HEK293 (cell line): ENCODE results near the gene ARMC2.

Source experiments
- CTCF ChIA-PET: fragments of 350-600 bp; formaldehyde crosslinking; extraction: SDS; loops from one replicate; lab custom pipeline; 2021; ENCODE audit warnings: antibody characterized with exemption; lab: Yijun Ruan, JAX
- POLR2A ChIA-PET: fragments of 300-600 bp; formaldehyde crosslinking; extraction: SDS; loops from one replicate; lab custom pipeline; 2020; ENCODE audit warnings: antibody characterized with exemption, inconsistent platforms; lab: Yijun Ruan, JAX
- H3K27ac ChIP-seq: fragments of 200-500 bp; sonication (Bioruptor generic); 2 replicates; pipeline ENCODE4 v1.5.1; 2014; ENCODE audit warnings: low read depth, low read length, control low read depth, inconsistent platforms; ENCODE audit errors: extremely low read depth
- H3K36me3 ChIP-seq, 2 experiments: fragments of 200-500 bp in 1 of 2; sonication (Bioruptor generic) in 1 of 2; 1 replicate in 1 of 2; 2 replicates in 1 of 2; pipeline ENCODE4 v1.5.1; 2014 to 2017; ENCODE audit warnings: inconsistent platforms in 2 of 2, low read length in 2 of 2; ENCODE audit not compliant: control insufficient read depth in 2 of 2, insufficient read depth in 1 of 2
- H3K4me1 ChIP-seq: fragments of 200-500 bp; sonication (Bioruptor generic); 2 replicates; pipeline ENCODE4 v1.5.1; 2014; ENCODE audit warnings: mild to moderate bottlenecking, low read length, inconsistent platforms; ENCODE audit not compliant: control insufficient read depth, insufficient read depth
- H3K4me3 ChIP-seq: 2 replicates; pipeline ENCODE4 v1.5.1; 2011; ENCODE audit warnings: low read depth, mild to moderate bottlenecking, control low read depth, low read length, moderate library complexity
- H3K9me3 ChIP-seq: fragments of 200-500 bp; sonication (Bioruptor generic); 2 replicates; pipeline ENCODE4 v1.5.1; 2014; ENCODE audit warnings: low read depth, low read length, inconsistent platforms; ENCODE audit not compliant: control insufficient read depth, insufficient read depth
- BCL6B ChIP-seq: fragments of 450-650 bp; formaldehyde crosslinking; IDR thresholded peaks from 2 replicates; pipeline ENCODE4 v1.5.1; 2017; ENCODE audit warnings: missing biosample characterization, missing genetic modification characterization
- KLF10 ChIP-seq: fragments of 450-650 bp; IDR thresholded peaks from 2 replicates; pipeline ENCODE4 v1.5.1; 2018; ENCODE audit warnings: missing biosample characterization, mild to moderate bottlenecking, missing genetic modification characterization
- KLF16 ChIP-seq: fragments of 450-650 bp; formaldehyde crosslinking; IDR thresholded peaks from 2 replicates; pipeline ENCODE4 v1.5.1; 2017; ENCODE audit warnings: missing biosample characterization, missing genetic modification characterization
- ZNF10 ChIP-seq: fragments of 450-650 bp; formaldehyde crosslinking; IDR thresholded peaks from 2 replicates; pipeline ENCODE4 v1.5.1; 2017; ENCODE audit warnings: missing biosample characterization, missing genetic modification characterization
- ZNF18 ChIP-seq: fragments of 450-650 bp; formaldehyde crosslinking; IDR thresholded peaks from 2 replicates; pipeline ENCODE4 v1.5.1; 2016; ENCODE audit warnings: missing biosample characterization, missing genetic modification characterization
- ZNF266 ChIP-seq: fragments of 450-650 bp; formaldehyde crosslinking; IDR thresholded peaks from 2 replicates; pipeline ENCODE4 v1.5.1; 2016; ENCODE audit warnings: missing biosample characterization, missing genetic modification characterization, low read depth
- ZNF280C ChIP-seq: fragments of 450-650 bp; formaldehyde crosslinking; IDR thresholded peaks from 2 replicates; pipeline ENCODE4 v1.5.1; 2016; ENCODE audit warnings: missing biosample characterization, missing genetic modification characterization
- ZNF341 ChIP-seq: fragments of 450-650 bp; formaldehyde crosslinking; IDR thresholded peaks from 2 replicates; pipeline ENCODE4; 2016; ENCODE audit warnings: low read depth, missing biosample characterization, missing genetic modification characterization
- ZNF398 ChIP-seq: fragments of 450-650 bp; formaldehyde crosslinking; IDR thresholded peaks from 2 replicates; pipeline ENCODE4 v1.5.1; 2017; ENCODE audit warnings: missing biosample characterization, missing genetic modification characterization
- ZNF449 ChIP-seq: fragments of 450-650 bp; formaldehyde crosslinking; IDR thresholded peaks from 2 replicates; pipeline ENCODE4 v1.5.1; 2017; ENCODE audit warnings: missing biosample characterization, mild to moderate bottlenecking, missing genetic modification characterization, moderate library complexity
- ZNF600 ChIP-seq: fragments of 450-650 bp; formaldehyde crosslinking; IDR thresholded peaks from 2 replicates; pipeline ENCODE4 v1.5.1; 2016; ENCODE audit warnings: missing biosample characterization, missing genetic modification characterization
- ZNF624 ChIP-seq: fragments of 450-650 bp; formaldehyde crosslinking; IDR thresholded peaks from 2 replicates; pipeline ENCODE4 v1.5.1; 2017; ENCODE audit warnings: missing biosample characterization, missing genetic modification characterization
- ZNF707 ChIP-seq: fragments of 450-650 bp; formaldehyde crosslinking; IDR thresholded peaks from 2 replicates; pipeline ENCODE4 v1.5.1; 2016; ENCODE audit warnings: missing biosample characterization, missing genetic modification characterization
- ZNF768 ChIP-seq: fragments of 450-650 bp; formaldehyde crosslinking; IDR thresholded peaks from 2 replicates; pipeline ENCODE4 v1.5.1; 2018; ENCODE audit warnings: missing biosample characterization, mild to moderate bottlenecking, missing genetic modification characterization
- ZNF785 ChIP-seq: fragments of 450-650 bp; formaldehyde crosslinking; IDR thresholded peaks from 2 replicates; pipeline ENCODE4 v1.5.1; 2016; ENCODE audit warnings: missing biosample characterization, missing genetic modification characterization
- ZNF843 ChIP-seq: fragments of 450-650 bp; formaldehyde crosslinking; IDR thresholded peaks from 2 replicates; pipeline ENCODE4 v1.5.1; 2016; ENCODE audit warnings: missing biosample characterization, missing genetic modification characterization
- TF ChIP-seq, protein P1 (sequence below): IDR thresholded peaks from 2 replicates; pipeline ENCODE4 v1.6.1; 2011; ENCODE audit warnings: mild to moderate bottlenecking, low read depth, low read length, borderline replicate concordance

The ARMC2 gene

GRCh38 chr6:108877046-108877751, 29.0 kb downstream of the ARMC2 start:
- TF ChIP-seq ZNF341 (no peak), ZNF707 (no peak), ZNF768 (no peak), BCL6B (no peak), ZNF398 (no peak), ZNF624 (tag by site-specific recombination) (no peak), ZNF449 (tag by site-specific recombination) (no peak), KLF10 (tag by site-specific recombination) (no peak), ZNF280C (tag by site-specific recombination) (no peak), ZNF785 (no peak), ZNF600 (no peak), KLF16 (tag by site-specific recombination) (no peak), ZNF10 (tag by site-specific recombination) (no peak), ZNF18 (tag by site-specific recombination) (no peak), ZNF266 (tag by site-specific recombination) (no peak), ZNF843 (tag by site-specific recombination) (no peak)
- TF ChIP-seq, protein P1, sequence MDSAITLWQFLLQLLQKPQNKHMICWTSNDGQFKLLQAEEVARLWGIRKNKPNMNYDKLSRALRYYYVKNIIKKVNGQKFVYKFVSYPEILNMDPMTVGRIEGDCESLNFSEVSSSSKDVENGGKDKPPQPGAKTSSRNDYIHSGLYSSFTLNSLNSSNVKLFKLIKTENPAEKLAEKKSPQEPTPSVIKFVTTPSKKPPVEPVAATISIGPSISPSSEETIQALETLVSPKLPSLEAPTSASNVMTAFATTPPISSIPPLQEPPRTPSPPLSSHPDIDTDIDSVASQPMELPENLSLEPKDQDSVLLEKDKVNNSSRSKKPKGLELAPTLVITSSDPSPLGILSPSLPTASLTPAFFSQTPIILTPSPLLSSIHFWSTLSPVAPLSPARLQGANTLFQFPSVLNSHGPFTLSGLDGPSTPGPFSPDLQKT = no peak
- Histone ChIP-seq H3K4me1 (no peaks in the 10 kb centered on the region), H3K9me3 (no peaks in the 10 kb centered on the region), H3K27ac (no peak overlapping the region), H3K36me3 (peaks cover 0 to 10% of the 10 kb centered on the region in 2 experiments; a peak in 1 of 3 replicates), H3K4me3 (no peak overlapping the region)
- POLR2A ChIA-PET = no interaction called here
- CTCF ChIA-PET = interaction anchor here (0.7 to 0.8 kb wide), 2 partner anchors 75 to 189 kb away, joined by 3 read pairs; no protein-coding TSS in a partner anchor
